Suprapubic skin (tissue), 3 donors: Measurements from ENCODE around the gene MDN1.

Source experiments
- POLR2AphosphoS5 ChIP-seq, 3 donors: sonication (generic); formaldehyde crosslinking; IDR thresholded peaks; one replicate each; pipeline ENCODE4 v1.6.1; 2017; ENCODE audit warnings: antibody characterized with exemption in 3 of 3
- TF ChIP-seq, protein P1 (sequence below), 2 donors: fragments of 200-600 bp in 1 of 2; fragments of 450-650 bp in 1 of 2; sonication (generic) in 1 of 2; IDR thresholded peaks; one replicate each; pipeline ENCODE4 v1.5.1; 2016 to 2019; ENCODE audit warnings: antibody characterized with exemption in 2 of 2, mild to moderate bottlenecking in 1 of 2, moderate library complexity in 1 of 2

- TF ChIP-seq, protein P1, sequence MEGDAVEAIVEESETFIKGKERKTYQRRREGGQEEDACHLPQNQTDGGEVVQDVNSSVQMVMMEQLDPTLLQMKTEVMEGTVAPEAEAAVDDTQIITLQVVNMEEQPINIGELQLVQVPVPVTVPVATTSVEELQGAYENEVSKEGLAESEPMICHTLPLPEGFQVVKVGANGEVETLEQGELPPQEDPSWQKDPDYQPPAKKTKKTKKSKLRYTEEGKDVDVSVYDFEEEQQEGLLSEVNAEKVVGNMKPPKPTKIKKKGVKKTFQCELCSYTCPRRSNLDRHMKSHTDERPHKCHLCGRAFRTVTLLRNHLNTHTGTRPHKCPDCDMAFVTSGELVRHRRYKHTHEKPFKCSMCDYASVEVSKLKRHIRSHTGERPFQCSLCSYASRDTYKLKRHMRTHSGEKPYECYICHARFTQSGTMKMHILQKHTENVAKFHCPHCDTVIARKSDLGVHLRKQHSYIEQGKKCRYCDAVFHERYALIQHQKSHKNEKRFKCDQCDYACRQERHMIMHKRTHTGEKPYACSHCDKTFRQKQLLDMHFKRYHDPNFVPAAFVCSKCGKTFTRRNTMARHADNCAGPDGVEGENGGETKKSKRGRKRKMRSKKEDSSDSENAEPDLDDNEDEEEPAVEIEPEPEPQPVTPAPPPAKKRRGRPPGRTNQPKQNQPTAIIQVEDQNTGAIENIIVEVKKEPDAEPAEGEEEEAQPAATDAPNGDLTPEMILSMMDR (IDR thresholded peaks at IDR 0.05) = no peak
- TF ChIP-seq POLR2AphosphoS5 (IDR thresholded peaks at IDR 0.05) = no peak
These were observed 22.6 kb upstream of the MDN1 start for GRCh38 chr6:89842228-89842627.
